Coronary artery (tissue), 2 donors: ENCODE results near the gene RNF113A.

Experiments
- DNase-seq: peaks from one replicate; pipeline ENCODE4 v3.0.0-alpha.2; 2017; ENCODE audit warnings: low spot score
- H3K27ac ChIP-seq, 2 donors: fragments of 200-600 bp; sonication (generic); one replicate each; pipeline ENCODE4 v1.5.1; 2016 to 2019
- H3K4me3 ChIP-seq: fragments of 200-600 bp; sonication (generic); 2 replicates; pipeline ENCODE4 v1.5.1; 2016; ENCODE audit warnings: mild to moderate bottlenecking, moderate library complexity
- CTCF ChIP-seq: fragments of 200-600 bp; sonication (generic); IDR thresholded peaks from one replicate; pipeline ENCODE4 v1.5.1; 2019; ENCODE audit warnings: antibody characterized with exemption

The RNF113A gene

GRCh38 chrX:119871599-119872395 lies at the start of gene RNF113A, which contains the start of gene NDUFA1:
TSS of gene RNF113A (minus strand) at chrX:119871733. CDS start at chrX:119871613, 120 bp downstream.
TSS of gene NDUFA1 (plus strand) at chrX:119871832. CDS start at chrX:119871912, 80 bp downstream.
- DNase-seq: peak; percentile 88
- peak within 1 kb of the TSS; percentile 83 to 90 for H3K27ac ChIP-seq
- peak within 1 kb of the TSS; percentile 75 for H3K4me3 ChIP-seq
- TF ChIP-seq CTCF: no peak

DNA sequence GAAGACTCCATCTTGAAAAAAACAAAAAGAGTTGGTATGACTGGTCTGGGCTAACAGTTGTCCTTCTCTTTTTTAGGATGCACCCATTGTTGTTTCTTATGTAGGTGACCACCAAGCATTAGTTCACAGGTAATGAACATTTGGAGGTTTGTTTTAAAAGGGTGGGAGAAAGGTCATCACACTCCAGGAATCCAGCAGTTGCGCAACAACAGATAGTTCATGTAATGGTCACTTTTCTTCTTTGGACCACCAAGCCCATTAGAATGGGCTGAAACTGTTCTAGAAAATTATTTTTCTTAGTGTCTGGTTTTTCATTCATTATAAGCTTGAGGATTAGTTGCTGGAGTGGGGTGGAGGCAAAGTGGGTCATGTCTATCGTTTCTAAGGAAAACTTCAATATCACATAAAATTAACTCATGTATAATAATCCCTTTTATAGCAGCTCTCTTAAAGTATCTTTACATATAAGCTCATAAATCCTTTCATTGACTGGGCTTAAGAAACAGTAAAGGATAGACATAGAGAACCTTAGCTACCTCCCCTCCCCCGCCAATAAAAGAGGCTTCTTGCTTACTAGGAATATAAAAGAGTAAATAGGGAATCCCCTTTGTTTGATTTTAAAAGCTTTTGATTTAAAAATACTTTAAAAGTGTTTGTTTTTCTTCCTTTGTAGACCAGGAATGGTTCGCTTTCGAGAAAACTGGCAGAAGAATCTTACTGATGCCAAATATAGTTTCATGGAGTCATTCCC lies 48.5 kb upstream of the RNF113A start:
- no peak overlapping the region for H3K4me3 ChIP-seq
- no peak for TF ChIP-seq CTCF
- DNase-seq: no peak
- H3K27ac ChIP-seq: no peak overlapping the region

DNA sequence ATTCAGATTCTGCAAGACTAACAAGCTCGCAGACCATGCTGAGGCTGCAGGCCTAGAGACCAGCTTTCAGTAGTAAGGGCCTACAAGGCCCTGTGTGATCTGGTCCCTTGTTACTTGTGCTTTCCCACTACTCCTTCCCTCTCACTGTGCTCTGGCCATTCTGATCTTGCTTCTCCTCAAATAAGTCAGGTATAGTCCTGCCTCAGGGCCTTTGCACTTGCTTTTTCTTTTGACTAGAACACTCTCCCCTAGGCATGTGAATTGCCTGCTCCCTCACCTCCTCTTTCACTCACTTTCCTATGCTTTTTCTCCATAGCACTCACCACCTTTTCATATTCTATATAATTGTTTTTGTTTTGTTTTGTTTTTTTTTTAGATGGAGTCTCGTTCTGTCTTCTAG lies 46.3 kb upstream of the RNF113A start:
- H3K4me3 ChIP-seq: no peak overlapping the region
- H3K27ac ChIP-seq: no peak overlapping the region
- no peak for TF ChIP-seq CTCF
- DNase-seq: no peak

DNA sequence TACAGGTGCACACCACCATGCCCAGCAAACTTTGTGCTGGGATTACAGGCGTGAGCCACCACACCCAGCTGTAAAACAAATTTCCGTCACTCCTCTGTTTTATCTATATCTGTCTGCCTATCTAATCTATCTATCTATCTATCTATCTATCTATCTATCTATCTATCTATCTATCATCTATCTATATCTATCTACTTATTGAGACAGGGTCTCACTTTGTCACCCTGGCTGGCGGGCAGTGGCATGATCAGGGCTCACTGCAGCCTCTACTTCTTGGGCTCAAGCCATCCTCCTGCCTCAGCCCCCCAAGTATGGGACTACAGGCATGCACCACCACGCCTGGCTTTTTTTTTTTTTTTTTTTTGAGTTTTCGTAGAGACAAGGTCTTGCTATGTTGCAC lies 44.8 kb upstream of the RNF113A start:
- Histone ChIP-seq H3K4me3 (no peak overlapping the region), H3K27ac (no peak overlapping the region)
- TF ChIP-seq CTCF: no peak
- no peak for DNase-seq

DNA sequence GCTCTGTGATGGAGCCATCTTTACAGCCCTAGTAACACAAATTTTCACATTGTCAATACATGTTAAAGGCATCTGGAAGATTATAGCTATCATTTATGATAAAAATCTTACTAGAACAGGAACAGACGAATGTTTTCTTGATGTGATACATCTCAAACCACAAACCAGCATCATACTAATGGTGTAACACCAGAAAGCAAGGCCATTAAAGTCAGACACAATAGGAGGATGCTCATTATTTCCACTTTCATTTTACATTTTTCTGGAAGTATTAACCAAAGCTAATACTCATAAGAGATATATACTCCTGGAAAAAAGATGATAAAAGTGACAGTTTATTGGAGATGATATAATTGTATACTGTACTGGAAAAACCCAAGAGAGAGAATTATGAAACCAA lies 29.4 kb upstream of the RNF113A start:
- no peak overlapping the region for H3K27ac ChIP-seq
- DNase-seq: no peak

GRCh38 chrX:119899125-119899524 lies 27.6 kb upstream of the RNF113A start:
- H3K27ac ChIP-seq: no peak overlapping the region
- H3K4me3 ChIP-seq: no peak overlapping the region
- DNase-seq: no peak
- no peak for TF ChIP-seq CTCF

More for the DNA sequence above, 29.4 kb upstream of the RNF113A start:
- TF ChIP-seq CTCF: no peak
- no peak overlapping the region for H3K4me3 ChIP-seq
